B cell (primary cell): ENCODE measurements around the gene PAN3.

Experiments used
- CTCF ChIP-seq: fragments of 200-600 bp; IDR thresholded peaks from one replicate; pipeline ENCODE4 v1.8.0; 2022; ENCODE audit warnings: antibody characterized with exemption, mild to moderate bottlenecking
- EZH2 ChIP-seq: IDR thresholded peaks from 2 replicates; pipeline ENCODE4 v1.6.1; 2012; ENCODE audit warnings: borderline replicate concordance, low read depth, mild to moderate bottlenecking, moderate library complexity, low read length; ENCODE audit not compliant: insufficient read depth, poor library complexity, severe bottlenecking

- TF ChIP-seq CTCF (no peak), EZH2 (no peak)
Observed at GRCh38 chr13:28316129-28316528, 177.8 kb downstream of the PAN3 start.
